LHCN-M2 (cell line): ENCODE results near the gene SCGB3A1. TPM values are rescaled to one million over a fixed set of nuclear protein-coding genes. Genes with fewer than 3 reads are reported as not detected.
A peak's percentile ranks its signal among the peaks of the same experiment; 100 is the strongest.

Source experiments
- DNase-seq: peaks from one replicate; pipeline ENCODE4 v3.0.0-alpha.2; 2012; ENCODE audit warnings: low read depth
- total RNA-seq: library from RNA; depleted of rRNA; stranded (reverse); fragments of >200 nt; gene quantifications from 2 replicates; pipeline ENCODE4 v1.2.3, GENCODE V29; 2014

The SCGB3A1 gene
- total RNA-seq, 1 experiment from 2014 or later: not detected

GRCh38 chr5:180625791-180626660 lies 34.7 kb upstream of the SCGB3A1 start:
- DNase-seq: no peak

GRCh38 chr5:180625125-180625790 lies 34.0 kb upstream of the SCGB3A1 start:
- DNase-seq: no peak

- DNase-seq: no peak
These were observed 33.3 kb upstream of the SCGB3A1 start for GRCh38 chr5:180624587-180624986.

GRCh38 chr5:180623844-180624243 lies 32.5 kb upstream of the SCGB3A1 start:
- no peak for DNase-seq

GRCh38 chr5:180623411-180623834 lies 32.1 kb upstream of the SCGB3A1 start:
- DNase-seq: no peak

- no peak for DNase-seq
These were observed 31.6 kb upstream of the SCGB3A1 start for GRCh38 chr5:180622910-180623309.

- no peak for DNase-seq
These were observed 30.0 kb upstream of the SCGB3A1 start for GRCh38 chr5:180621311-180621710.

GRCh38 chr5:180620014-180620413 lies 28.7 kb upstream of the SCGB3A1 start:
- DNase-seq: no peak

- no peak for DNase-seq
These were observed 28.2 kb upstream of the SCGB3A1 start for GRCh38 chr5:180619563-180619915.

- DNase-seq: no peak
These were observed 27.7 kb upstream of the SCGB3A1 start for GRCh38 chr5:180618829-180619562.

- no peak for DNase-seq
These were observed 27.2 kb upstream of the SCGB3A1 start for GRCh38 chr5:180618487-180618828.

- DNase-seq: no peak
These were observed 22.5 kb upstream of the SCGB3A1 start for GRCh38 chr5:180613814-180614188.

- DNase-seq: no peak
These were observed 22.0 kb upstream of the SCGB3A1 start for GRCh38 chr5:180613188-180613813.

- DNase-seq: no peak
These were observed 21.4 kb upstream of the SCGB3A1 start for GRCh38 chr5:180612683-180613082.

GRCh38 chr5:180611140-180611850 lies 20.0 kb upstream of the SCGB3A1 start:
- DNase-seq: no peak

GRCh38 chr5:180609817-180610550 lies 18.7 kb upstream of the SCGB3A1 start:
- DNase-seq: no peak

GRCh38 chr5:180609386-180609785 lies 18.1 kb upstream of the SCGB3A1 start:
- no peak for DNase-seq

GRCh38 chr5:180608572-180609310 lies 17.4 kb upstream of the SCGB3A1 start:
- no peak for DNase-seq

- DNase-seq: peak; percentile 27
These were observed 16.7 kb upstream of the SCGB3A1 start for GRCh38 chr5:180607861-180608571.
